K562 (cell line): ENCODE measurements around the gene CACNG3.

Experiments used
- FOXJ3 ChIP-seq: sonication (generic); formaldehyde crosslinking; IDR thresholded peaks from 2 replicates; pipeline ENCODE4 v1.4.0; 2020; ENCODE audit warnings: mild to moderate bottlenecking, missing genetic modification reagents
- HNRNPK ChIP-seq: fragments of 200-400 bp; formaldehyde crosslinking; IDR thresholded peaks from one replicate; pipeline ENCODE4 v1.6.1; 2018; ENCODE audit warnings: mild to moderate bottlenecking, low read depth, low read length; ENCODE audit not compliant: poor library complexity, severe bottlenecking
- NR4A1 ChIP-seq, 2 experiments: fragments of 250-450 bp in 1 of 2; fragments of 450-650 bp in 1 of 2; sonication (Bioruptor Pico) in 1 of 2; IDR thresholded peaks; 2 replicates each; pipeline versions ENCODE4 v1.4.0 to v1.6.1; 2016 to 2020; ENCODE audit warnings: mild to moderate bottlenecking in 2 of 2, missing compliant biosample characterization in 1 of 2, missing genetic modification characterization in 1 of 2, moderate library complexity in 1 of 2
- PHF20 ChIP-seq: fragments of 450-650 bp; IDR thresholded peaks from 2 replicates; pipeline ENCODE4 v1.6.1; 2018; ENCODE audit not compliant: partially characterized antibody
- RAD21 ChIP-seq, 2 experiments: fragments of 250-450 bp in 1 of 2; fragments of 450-650 bp in 1 of 2; sonication (Bioruptor Pico) in 1 of 2; formaldehyde crosslinking in 1 of 2; IDR thresholded peaks in 1 of 2; conservative IDR thresholded peaks in 1 of 2; 2 replicates each; pipeline versions ENCODE4 v1.4.0 to v1.8.0; 2020 to 2022; ENCODE audit warnings: mild to moderate bottlenecking in 2 of 2, moderate library complexity in 1 of 2
- SMAD1 ChIP-seq: fragments of 150-350 bp; IDR thresholded peaks from 2 replicates; pipeline ENCODE4 v1.6.1; 2014; ENCODE audit warnings: low read length, low read depth; ENCODE audit not compliant: partially characterized antibody
- TCF7 ChIP-seq: sonication (generic); IDR thresholded peaks from 2 replicates; pipeline ENCODE4 v1.6.1; 2016; ENCODE audit warnings: antibody characterized with exemption, borderline replicate concordance
- ZNF217 ChIP-seq: sonication (generic); formaldehyde crosslinking; IDR thresholded peaks from 2 replicates; pipeline ENCODE4 v1.8.0; 2022; ENCODE audit warnings: mild to moderate bottlenecking, missing genetic modification reagents
- ZNF717 ChIP-seq: fragments of 250-450 bp; sonication (Bioruptor Pico); IDR thresholded peaks from 2 replicates; pipeline ENCODE4 v1.5.0; 2021
- TF ChIP-seq, protein P1 (sequence below), 2 experiments: fragments of 450-650 bp in 1 of 2; sonication (generic) in 1 of 2; formaldehyde crosslinking; conservative IDR thresholded peaks; 2 replicates each; pipeline versions ENCODE4 v1.4.0 to v1.8.1; 2020 to 2022; ENCODE audit warnings: mild to moderate bottlenecking in 1 of 2, missing genetic modification reagents in 1 of 2
- TF ChIP-seq, protein P2 (sequence below), 3 experiments: IDR thresholded peaks in 2 of 3; conservative IDR thresholded peaks in 1 of 3; 2 replicates each; pipeline ENCODE4 v1.5.1; 2011 to 2012; ENCODE audit warnings: low read length in 3 of 3, mild to moderate bottlenecking in 3 of 3, control low read depth in 2 of 3, improper control_type of control experiment in 1 of 3, inconsistent platforms in 1 of 3, low read depth in 1 of 3, mixed read lengths in 1 of 3, moderate library complexity in 1 of 3; ENCODE audit not compliant: insufficient read depth in 2 of 3

DNA sequence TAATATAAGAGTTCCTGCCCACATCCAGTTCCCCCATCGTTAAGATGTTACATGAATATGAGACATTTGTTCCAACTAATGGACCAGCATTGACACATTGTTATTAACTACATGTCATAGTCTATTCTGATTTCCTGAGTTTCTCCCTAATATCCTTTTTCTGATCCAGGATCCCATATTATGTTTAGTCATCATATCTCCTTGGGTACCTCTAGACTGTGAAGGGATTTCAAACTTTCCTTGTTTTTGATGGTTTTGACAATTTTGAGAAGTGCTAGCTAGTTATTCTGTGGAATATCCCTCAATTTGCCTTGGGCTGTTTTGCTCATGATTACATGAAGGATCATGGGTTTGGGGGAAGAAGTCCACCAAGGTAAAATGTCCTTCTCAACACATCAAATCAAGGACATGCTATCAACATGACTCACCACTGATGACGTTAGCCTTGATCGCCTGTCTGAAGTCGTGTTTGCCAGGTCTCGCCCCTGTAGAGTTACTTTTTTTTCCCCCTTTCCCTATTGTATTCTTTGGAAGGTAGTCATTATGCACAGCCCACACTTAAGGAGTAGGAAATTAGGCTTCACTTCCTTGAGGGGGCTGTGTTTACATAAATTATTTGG, 42.5 kb downstream of the CACNG3 start:
- TF ChIP-seq HNRNPK (no peak), PHF20 (no peak), ZNF217 (CRISPR knock-in tag) (no peak), RAD21 (CRISPR knock-in tag; conservative IDR thresholded peaks at IDR 0.05 in 1 of 2, IDR thresholded peaks at IDR 0.05 in 1 of 2) (no peak), SMAD1 (no peak), TCF7 (no peak), ZNF717 (no peak), NR4A1 (CRISPR knock-in tag; IDR thresholded peaks at IDR 0.05) (no peak), NR4A1 (tag; IDR thresholded peaks at IDR 0.05) (no peak), FOXJ3 (no peak)
- TF ChIP-seq, protein P1, sequence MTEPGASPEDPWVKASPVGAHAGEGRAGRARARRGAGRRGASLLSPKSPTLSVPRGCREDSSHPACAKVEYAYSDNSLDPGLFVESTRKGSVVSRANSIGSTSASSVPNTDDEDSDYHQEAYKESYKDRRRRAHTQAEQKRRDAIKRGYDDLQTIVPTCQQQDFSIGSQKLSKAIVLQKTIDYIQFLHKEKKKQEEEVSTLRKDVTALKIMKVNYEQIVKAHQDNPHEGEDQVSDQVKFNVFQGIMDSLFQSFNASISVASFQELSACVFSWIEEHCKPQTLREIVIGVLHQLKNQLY (CRISPR knock-in tag; conservative IDR thresholded peaks at IDR 0.05) = no peak
- TF ChIP-seq, protein P2, sequence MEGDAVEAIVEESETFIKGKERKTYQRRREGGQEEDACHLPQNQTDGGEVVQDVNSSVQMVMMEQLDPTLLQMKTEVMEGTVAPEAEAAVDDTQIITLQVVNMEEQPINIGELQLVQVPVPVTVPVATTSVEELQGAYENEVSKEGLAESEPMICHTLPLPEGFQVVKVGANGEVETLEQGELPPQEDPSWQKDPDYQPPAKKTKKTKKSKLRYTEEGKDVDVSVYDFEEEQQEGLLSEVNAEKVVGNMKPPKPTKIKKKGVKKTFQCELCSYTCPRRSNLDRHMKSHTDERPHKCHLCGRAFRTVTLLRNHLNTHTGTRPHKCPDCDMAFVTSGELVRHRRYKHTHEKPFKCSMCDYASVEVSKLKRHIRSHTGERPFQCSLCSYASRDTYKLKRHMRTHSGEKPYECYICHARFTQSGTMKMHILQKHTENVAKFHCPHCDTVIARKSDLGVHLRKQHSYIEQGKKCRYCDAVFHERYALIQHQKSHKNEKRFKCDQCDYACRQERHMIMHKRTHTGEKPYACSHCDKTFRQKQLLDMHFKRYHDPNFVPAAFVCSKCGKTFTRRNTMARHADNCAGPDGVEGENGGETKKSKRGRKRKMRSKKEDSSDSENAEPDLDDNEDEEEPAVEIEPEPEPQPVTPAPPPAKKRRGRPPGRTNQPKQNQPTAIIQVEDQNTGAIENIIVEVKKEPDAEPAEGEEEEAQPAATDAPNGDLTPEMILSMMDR (IDR thresholded peaks at IDR 0.05 in 2 of 3, conservative IDR thresholded peaks at IDR 0.05 in 1 of 3; ENCODE audit: insufficient read depth in 2 of 3, low read depth in 1 of 3, low read length in 3 of 3) = no peak
